OCI-LY1 (cell line): ENCODE results near the gene DIP2C.

Source experiments
- CTCF ChIP-seq: fragments of 200-600 bp; sonication (generic), shearing (Covaris generic); IDR thresholded peaks from 2 replicates; pipeline ENCODE4 v1.5.1; 2017; ENCODE audit warnings: mild to moderate bottlenecking, antibody characterized with exemption, low read length, moderate library complexity, mixed read lengths
- EZH2 ChIP-seq: fragments of 200-600 bp; sonication (generic), shearing (Covaris generic); IDR thresholded peaks from 2 replicates; pipeline ENCODE4 v1.8.0; 2017; ENCODE audit warnings: borderline replicate concordance, mixed run types, mild to moderate bottlenecking, antibody characterized with exemption, low read length, moderate library complexity, mixed read lengths

GRCh38 chr10:527416-527815 lies 162.1 kb downstream of the DIP2C start:
- no peak for TF ChIP-seq CTCF
- TF ChIP-seq EZH2, result no peak
